Activated CD8-positive, alpha-beta memory T cell treated with anti-CD3 and anti-CD28 coated beads, Interleukin-2, amount 50 U/mL, for 1 hour (primary cell): ENCODE results near the gene AMBRA1.

Experiments used
- DNase-seq: peaks from one replicate; pipeline ENCODE4 v3.0.0-alpha.2; 2020; ENCODE audit errors: extremely low read depth

The AMBRA1 gene

DNA sequence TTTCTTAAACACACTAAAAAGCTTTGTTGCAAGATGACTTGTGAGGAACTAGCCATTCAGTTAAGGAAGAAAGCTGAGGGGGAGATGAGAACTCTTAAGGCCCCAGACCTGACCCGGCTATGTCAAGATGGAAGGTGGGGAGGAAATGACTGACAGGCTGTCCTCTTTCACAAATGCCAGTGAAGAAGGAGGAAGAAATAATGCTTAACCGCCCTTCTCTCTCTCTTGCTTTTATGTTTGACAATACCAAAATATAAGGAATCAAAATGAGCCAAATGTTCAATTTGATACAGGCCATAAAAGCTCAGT, 87.4 kb downstream of the AMBRA1 start:
- no peak for DNase-seq

DNA sequence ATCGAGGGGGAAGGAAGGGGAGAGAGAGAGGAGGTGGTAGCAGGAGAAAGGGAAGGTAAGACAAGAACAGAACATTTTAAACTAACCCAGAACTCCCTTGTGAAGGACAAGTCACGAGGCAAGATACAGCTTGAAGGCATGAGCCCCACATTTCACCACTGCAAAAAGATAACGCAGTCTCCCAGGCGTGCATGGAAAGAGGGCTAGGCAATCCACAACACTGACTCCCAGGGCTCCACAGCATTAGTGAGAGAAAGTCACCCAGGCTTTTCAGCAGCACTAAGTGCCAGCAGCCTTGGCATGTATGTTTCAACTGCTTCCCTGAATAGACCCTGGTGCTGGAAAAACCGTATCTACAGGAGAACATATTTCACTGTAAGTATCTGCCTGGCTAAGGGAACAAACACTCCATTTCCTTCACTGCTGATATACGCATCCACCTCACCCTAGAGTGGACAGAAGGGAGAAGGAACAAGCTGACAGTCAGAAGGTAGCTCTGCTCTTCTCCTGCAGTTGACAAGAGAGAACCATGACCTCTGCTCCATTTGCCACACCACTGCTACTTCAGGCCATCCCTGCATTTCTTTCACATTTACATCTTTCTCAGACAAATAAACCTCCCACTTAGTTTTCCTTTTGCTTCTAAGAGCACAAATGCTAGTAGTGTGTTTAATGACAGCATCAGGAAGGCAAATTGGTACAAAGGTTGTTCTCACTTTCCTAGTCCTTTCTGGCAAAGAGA, 87.9 kb downstream of the AMBRA1 start:
- DNase-seq: no peak

DNA sequence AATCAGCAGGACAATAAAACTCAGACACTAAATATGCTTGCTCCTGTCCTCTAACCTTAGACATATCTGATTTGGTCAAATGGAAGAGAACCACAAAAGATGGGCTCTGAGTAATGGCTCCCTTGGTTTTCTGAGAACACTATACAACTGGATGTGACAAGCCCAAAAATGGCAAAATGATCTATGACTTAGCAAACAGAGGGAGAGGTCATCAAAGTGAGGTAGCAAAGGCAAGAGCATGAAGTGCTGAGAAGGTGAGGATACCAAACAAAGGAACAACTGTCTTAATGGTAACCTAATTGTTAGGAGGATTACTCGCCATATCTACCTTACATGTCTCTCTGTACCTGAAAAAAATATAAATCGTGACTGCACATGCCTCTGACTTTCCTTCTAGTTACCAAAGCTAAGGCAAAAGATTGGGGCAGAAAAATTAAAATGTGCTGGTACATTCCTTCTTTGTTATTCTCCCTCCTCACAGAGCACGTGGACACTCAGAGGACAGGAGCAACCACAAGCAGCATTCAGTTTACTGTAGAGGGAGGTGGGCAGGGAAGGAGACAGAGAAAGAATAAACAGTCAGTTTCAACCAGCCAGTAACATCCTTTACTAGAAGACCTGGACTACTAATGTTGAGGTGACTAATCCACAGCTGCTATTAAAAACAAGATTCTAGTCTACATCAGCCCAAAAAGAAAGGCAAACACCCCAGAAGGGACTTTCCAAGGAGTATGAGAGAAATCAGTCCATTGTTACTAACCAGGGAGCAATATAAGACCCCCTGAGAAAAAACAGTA, 88.8 kb downstream of the AMBRA1 start:
- no peak for DNase-seq

- DNase-seq: no peak
Observed at GRCh38 chr11:46499821-46500220, 94.0 kb downstream of the AMBRA1 start.

GRCh38 chr11:46498968-46499367, 94.9 kb downstream of the AMBRA1 start:
- DNase-seq: no peak

DNA sequence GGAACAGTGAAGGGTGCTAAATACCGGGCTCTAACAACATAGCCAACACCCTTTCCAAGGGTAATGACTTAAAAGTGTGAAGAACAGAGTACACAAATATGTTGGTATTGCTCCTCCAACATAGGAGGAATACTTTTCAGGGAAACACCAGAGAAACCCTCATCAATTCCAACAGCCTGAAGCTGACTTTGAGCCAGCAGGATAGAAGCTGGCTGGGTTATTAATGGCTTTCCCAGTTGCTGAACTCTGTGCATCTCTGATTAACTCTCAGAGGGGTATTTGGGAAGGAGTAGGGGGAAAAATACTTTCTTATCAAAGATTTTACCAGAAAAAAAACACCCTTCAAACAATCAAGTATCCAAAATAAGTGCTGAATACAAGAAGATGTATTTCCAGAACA, 95.6 kb downstream of the AMBRA1 start:
- DNase-seq: no peak

DNA sequence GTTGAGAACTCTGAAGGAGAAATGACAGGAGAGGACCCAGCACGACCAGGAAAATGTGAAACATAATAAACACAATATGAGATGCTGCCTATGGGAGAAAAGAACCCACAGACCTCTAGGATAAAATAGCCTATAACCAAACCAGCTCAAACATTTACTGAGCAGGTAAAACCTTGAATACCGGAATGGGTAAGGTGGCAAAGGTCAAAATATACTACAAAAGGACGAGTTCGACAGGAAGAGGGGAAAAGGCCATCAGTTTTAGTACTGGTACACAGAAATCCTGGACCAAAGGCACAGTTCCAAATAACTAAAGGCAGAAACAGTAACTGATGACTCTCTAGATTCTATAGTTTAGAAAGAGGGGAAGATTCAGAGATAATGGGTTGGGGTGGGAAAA, 96.3 kb downstream of the AMBRA1 start:
- DNase-seq: no peak

- no peak for DNase-seq
Observed at GRCh38 chr11:46493791-46494190, 100.0 kb downstream of the AMBRA1 start.

DNA sequence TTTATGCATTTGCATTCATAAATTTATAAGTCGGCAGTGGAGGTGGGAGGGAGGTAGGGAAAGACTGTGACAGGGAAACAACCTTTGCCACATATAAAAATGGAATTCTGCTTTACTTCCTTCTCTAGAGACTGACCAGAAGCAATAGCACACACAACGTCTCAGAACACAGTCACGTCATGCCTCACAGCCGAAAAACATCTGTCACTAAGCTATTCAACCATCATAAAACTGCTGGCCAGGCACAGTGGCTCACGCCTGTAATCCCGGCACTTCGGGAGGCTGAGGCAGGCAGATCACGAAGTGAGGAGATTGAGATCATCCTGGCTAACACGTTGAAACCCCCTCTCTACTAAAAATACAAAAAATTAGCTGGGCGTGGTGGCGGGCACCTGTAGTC, 101.3 kb downstream of the AMBRA1 start:
- DNase-seq: no peak

DNA sequence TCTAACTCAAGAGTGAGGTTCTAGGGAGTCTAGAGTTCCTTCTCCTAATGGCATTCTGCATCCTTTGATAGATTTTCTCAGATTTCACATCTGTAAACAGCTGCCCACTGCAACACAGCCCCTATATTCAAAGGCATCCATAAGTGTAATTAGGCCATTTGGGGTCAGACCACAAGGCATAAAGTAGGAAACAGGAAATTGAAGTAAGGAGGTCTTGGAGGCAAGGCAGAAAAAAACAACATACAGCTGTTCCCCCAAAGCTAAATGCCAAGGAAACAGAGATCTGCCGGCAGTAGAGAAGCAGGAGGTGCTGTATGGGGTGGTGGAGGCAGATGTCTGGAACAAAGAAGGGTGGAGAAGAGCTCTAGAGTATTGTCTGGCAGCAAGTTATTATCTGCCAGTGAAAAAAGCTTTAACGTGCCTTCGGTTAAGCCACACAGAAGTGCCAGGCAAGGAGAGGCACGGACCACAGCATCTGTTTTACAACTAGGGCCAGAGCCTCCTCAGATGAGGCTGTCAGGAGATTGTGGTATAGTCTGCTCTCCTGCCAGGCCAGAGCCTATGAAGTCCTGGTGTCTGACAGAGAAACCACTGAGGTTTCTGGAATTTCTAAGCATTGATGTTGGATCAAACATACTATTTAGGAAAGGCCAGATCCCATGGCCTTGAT, 102.0 kb downstream of the AMBRA1 start:
- no peak for DNase-seq

DNA sequence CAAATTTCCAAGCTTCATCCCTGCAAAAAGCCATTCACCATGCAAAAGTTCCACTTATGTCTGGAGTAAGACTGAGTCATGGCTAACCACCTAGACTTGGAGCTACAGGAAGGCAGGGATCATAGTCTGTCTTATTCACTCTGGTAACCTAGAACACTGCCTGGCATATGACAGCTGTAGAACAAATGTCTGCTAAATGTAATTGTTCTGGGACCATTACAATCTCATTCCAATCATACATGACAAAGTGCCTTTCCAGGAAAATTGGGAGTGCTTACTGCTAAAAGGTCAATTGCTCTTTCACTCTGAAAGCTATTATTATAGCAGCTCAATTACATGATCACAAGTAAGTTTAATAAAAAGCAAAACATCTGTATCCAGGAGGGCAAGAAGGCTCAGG, 103.2 kb downstream of the AMBRA1 start:
- no peak for DNase-seq

DNA sequence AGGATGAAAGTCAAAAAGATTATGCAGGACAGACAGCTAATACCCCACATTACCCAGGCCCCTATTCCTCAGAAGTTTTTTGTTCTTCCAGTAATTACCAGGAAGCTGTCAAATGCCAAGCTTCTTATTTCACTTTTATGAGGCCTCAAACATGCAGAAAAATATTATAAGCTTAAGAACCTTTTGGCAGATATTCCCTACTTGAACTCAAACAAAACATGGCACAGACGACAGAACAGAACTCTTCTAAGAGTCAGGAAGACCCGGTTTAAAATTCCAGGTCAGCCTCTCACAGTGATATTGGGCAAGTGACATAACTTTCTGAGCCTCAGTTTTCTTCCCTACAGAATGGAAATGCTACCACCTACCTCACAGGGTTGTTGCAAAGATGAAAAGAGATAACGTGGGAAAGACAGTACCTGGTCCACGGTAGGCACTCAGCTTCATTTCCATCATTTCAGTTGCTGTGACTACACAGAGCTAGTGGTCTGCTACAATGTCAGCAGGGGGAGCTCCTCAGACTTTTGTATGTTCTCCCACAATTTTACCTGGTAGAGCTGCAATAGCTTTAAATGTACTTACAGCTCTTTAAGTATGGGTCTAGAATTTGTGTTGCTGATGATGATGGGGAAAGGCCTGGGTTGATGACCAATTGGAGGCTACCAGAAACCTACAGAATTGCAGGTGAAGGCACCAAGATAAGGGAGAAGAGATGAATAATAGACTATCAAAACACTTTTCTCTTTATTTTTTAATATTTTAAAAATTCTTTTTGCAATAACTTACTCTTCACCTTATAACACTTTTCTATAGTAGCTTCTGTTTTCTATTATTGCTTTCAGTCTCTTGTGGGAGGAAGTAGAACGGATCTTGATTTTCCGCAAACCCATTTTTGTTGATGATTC, 103.9 kb downstream of the AMBRA1 start:
- no peak for DNase-seq

DNA sequence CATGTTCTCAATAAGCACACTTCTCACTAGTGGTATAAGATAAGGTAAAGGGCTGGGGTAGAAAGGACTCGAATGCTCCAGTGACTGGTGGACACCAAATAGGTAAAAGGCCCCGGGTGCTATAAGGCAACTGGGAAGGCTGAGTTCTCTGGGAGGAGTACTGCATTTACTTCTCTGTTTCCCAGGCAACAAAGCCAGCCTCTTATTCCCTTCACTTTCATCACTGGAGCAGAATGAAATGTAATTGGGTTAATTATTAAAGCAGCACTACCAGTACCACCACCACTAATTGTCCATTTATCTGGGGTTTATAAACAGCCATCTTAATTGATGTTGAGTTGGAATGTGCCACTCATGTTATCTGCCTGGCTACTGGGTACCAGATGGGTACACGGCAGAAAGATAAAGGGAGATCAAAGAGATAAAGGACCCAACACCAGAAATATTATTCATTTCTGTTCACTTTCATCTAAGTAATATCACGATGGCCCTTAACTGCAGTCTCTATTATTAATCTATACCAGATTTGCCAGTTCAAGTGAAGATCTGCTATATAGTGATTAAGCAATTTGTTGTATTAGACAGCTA, 107.9 kb downstream of the AMBRA1 start:
- no peak for DNase-seq

DNA sequence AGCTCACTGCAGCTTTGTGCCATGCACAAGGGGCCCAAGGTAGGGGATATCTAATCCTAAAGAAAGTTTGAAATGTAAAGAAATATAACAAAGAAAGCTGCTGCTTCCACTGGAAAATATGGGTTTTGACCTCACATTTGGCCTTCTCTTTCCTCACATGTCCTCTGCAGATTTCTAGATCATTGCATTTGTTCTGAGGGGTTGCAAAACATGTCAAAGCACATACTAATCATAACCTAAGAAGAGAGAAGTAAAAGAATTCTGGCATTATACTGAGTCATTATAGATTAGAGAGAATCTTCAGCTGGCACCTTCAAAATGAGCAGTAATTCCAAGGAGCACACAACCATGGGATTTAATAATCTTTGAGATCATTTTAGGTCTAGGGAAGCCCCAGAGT, 109.7 kb downstream of the AMBRA1 start:
- no peak for DNase-seq

- no peak for DNase-seq
Observed at GRCh38 chr11:46480909-46481308, 112.9 kb downstream of the AMBRA1 start.

- no peak for DNase-seq
Observed at GRCh38 chr11:46480166-46480726, 113.6 kb downstream of the AMBRA1 start.

DNA sequence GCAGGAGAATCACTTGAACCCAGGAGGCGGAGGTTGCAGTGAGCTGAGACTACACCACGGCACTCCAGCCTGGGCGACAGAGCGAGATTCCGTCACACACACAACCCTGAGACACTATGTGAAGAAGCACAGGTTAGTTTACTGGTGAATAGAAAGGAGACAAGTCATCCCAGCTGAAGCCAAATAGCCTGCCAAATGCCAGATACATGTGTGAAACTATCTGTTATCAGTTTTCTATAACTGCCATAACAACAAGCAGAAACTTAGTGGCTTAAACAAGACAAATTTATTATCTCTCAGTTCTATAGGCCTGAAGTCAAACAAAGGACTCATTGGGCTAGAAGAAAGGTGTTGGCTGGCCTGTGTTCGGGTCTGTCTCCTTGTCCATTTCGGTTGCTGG, 114.2 kb downstream of the AMBRA1 start:
- no peak for DNase-seq

DNA sequence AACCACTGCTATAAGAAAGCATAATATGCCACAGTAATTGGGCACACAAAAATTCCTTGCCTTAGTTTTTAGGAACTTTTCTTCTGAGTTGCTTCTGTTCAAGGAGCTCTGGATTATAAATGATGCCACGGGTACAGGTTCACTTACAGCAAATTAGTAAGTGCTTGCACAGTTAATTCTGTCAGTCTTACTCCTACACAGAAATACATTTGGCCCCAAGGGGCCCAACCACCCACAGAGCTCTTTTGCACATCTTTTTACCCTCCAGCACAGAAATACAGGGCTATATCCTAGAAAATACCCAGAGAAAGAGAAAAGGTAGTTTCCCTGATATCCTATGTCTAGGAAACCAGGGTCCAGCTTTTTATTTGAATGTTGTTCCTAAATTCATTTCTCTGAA, 115.6 kb downstream of the AMBRA1 start:
- no peak for DNase-seq

DNA sequence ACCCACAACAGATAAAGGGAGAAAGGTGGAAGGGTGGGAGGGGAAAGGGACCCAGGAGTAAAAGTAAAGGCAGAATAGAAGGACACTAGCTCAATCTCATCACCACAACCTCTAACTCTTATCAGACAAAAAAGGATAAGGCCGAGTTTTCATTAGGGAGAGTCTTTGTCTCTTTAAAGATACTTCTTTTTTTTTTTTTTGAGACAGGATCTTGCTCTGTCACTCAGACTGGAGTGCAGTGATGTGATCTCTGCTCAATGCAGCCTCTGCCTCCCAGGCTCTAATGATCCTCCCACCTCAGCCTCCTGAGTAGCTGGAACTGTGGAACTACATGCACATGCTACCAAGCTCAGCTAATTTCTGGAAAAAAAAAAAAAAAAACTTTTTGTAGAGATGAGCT, 116.7 kb downstream of the AMBRA1 start:
- DNase-seq: no peak

DNA sequence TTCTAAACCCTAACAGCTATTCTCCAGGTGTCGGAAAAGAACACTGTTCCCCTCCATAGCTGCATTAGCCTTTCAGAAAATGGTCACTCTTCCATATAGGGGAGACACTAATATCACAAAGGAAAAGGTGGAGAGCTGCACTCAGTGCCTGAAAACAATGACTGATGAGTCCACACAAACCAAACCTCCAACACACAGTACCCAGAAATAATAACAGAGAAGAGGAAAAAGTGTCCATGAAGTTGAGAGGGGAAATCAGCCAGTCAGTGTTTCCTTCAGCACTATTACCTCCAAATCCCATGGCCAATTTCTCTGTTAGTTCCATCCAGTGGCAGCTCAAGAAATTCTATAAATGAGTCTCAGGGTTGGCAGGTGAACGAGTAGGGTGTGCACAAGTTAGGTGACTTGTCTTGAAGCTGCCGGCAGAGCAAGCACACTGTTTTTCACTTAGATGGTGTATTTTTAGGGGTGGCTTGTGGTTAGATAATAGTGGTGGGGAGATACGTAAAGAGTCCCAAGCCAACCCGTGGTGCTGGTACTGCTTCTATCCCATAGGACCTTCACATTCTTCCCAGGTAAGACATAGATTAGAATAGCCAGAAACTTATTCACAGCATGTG, 117.8 kb downstream of the AMBRA1 start:
- no peak for DNase-seq
